Dendritic cell treated with granulocyte-macrophage colony-stimulating factor and Interleukin-4, amounts not matched to agents 40 ng/mL and 50 ng/mL, for 4 days (primary cell): ENCODE measurements around the gene AFMID.

Experiments used
- H3K27ac Mint-ChIP-seq: one replicate; pipeline ENCODE4 v1.8.0; 2022; ENCODE audit warnings: mild to moderate bottlenecking, mixed read lengths
- H3K27me3 Mint-ChIP-seq: one replicate; pipeline ENCODE4 v1.8.0; 2022; ENCODE audit warnings: mild to moderate bottlenecking, mixed read lengths
- H3K36me3 Mint-ChIP-seq: one replicate; pipeline ENCODE4 v1.8.0; 2022; ENCODE audit warnings: low read depth, mixed read lengths
- H3K4me1 Mint-ChIP-seq: one replicate; pipeline ENCODE4 v1.8.0; 2022; ENCODE audit warnings: low read depth, mixed read lengths
- H3K4me3 Mint-ChIP-seq: one replicate; pipeline ENCODE4 v1.8.0; 2022; ENCODE audit warnings: mild to moderate bottlenecking, moderate library complexity, mixed read lengths
- H3K9me3 Mint-ChIP-seq: one replicate; pipeline ENCODE4 v1.8.0; 2022; ENCODE audit warnings: mixed read lengths
- intact Hi-C: fragments of 100-400 bp; cut with micrococcal nuclease; formaldehyde crosslinking; loops from one replicate; pipeline ENCODE4 v1.15.0; 2022

AFMID gene

GRCh38 chr17:78239489-78239931, 52.3 kb downstream of the AFMID start:
- Mint-ChIP-seq H3K9me3 (no peaks in the 10 kb centered on the region), H3K4me1 (peaks cover 13% of the 10 kb centered on the region), H3K4me3 (no peak overlapping the region), H3K36me3 (no peaks in the 10 kb centered on the region), H3K27me3 (peaks cover 16% of the 10 kb centered on the region), H3K27ac (no peak overlapping the region)
- intact Hi-C loops = no loop called here

DNA sequence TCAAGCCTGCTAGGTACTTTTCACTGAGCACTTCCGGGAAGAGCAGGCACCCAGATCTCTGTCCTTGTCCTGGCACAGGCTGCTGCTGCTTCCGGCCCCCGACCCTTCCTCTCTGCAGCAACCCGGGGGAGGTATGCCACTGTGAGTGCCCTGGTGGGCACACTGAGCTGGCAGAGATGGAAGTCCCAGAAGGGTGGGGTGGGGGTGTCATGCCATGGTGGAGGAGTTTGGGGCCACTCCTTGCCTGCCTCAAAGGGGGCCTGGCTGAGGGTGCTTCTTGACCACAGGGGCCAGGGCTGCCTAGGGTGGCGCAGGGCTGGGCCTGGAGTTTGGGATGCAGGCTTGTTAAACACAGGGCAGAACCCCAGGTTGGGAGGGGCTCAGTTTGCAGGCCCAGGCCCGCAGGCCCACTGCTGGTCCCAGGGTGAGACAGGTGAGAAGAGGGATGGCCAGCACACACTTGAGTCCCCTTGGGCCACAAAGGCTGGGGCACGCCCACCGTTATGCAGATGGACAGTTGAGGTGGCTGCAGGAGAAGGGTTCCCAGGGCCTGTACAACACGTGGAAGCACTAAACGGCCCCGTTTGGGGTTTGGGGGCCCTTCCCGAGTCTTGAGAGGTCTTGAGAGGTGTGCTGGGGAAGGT, 53.0 kb downstream of the AFMID start:
- peaks cover 13% of the 10 kb centered on the region for H3K4me1 Mint-ChIP-seq
- H3K27ac Mint-ChIP-seq = no peak overlapping the region
- H3K9me3 Mint-ChIP-seq = no peaks in the 10 kb centered on the region
- no peaks in the 10 kb centered on the region for H3K36me3 Mint-ChIP-seq
- no peak overlapping the region for H3K4me3 Mint-ChIP-seq
- H3K27me3 Mint-ChIP-seq = peaks cover 14% of the 10 kb centered on the region
- intact Hi-C loops = no loop called here

DNA sequence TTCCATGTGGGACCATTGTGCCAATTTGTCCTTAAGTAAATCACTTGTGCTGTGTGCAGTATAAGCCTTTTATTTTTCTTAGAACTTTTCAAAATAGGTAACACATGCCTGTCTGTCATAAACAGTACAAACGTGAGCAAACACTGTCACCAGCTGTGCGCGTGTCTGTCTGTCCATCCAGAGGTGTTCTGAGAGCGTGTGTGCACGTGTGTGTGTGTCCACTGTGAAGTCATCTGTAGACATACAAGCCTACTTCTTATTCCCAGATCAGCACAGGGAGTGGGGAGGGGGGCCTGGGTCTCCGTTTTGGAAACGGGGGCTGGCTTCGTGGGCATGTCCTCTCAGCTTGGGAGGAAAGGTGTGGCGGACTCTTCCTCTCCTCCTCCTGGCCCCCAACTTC, 53.7 kb downstream of the AFMID start:
- intact Hi-C loops = no loop called here
- H3K9me3 Mint-ChIP-seq = no peaks in the 10 kb centered on the region
- H3K27me3 Mint-ChIP-seq = peaks cover 14% of the 10 kb centered on the region
- H3K4me3 Mint-ChIP-seq = no peak overlapping the region
- H3K36me3 Mint-ChIP-seq = no peaks in the 10 kb centered on the region
- peaks cover 13% of the 10 kb centered on the region for H3K4me1 Mint-ChIP-seq
- no peak overlapping the region for H3K27ac Mint-ChIP-seq

DNA sequence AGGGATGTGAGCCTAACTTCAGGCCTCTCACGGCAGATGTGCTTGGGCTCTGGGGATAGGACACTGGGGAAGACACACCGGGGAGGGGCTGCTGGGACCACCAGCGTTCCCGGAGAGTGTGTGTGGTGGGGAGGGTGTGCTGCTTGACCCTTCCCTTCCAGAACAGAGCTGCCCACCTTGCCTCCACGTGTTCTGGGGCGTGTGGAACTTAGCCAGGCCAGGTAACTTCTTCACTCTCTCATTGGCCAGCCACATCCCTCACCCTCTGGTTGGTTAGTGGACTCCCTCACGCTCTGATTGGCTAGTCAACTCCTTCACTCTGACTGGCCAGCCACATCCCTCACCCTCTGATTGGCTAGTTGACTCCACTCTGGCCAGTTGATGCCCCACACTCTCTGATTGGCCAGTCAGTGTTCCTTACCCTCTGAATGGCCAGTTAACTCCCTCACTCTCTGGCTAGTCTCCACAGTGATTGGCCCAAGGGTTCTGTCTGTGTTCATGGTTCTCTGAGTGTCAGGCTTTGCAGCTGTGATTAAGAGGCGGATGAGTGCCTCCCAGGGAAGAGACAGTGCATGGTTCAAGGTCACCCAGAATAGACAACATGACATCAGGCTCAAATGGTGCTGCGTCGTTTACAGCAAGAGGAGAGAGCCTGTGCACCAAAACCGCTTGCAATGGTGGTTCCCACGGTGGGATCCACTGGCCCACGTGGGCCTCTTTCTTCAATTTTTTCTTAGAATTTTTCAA, 54.3 kb downstream of the AFMID start:
- no peak overlapping the region for H3K27ac Mint-ChIP-seq
- intact Hi-C loops = no loop called here
- H3K36me3 Mint-ChIP-seq = no peaks in the 10 kb centered on the region
- H3K4me1 Mint-ChIP-seq = peaks cover 13% of the 10 kb centered on the region
- H3K27me3 Mint-ChIP-seq = peaks cover 14% of the 10 kb centered on the region
- no peaks in the 10 kb centered on the region for H3K9me3 Mint-ChIP-seq
- H3K4me3 Mint-ChIP-seq = no peak overlapping the region

- Mint-ChIP-seq H3K27me3 (peaks cover 14% of the 10 kb centered on the region), H3K4me1 (peaks cover 13% of the 10 kb centered on the region), H3K27ac (no peak overlapping the region), H3K36me3 (no peaks in the 10 kb centered on the region), H3K9me3 (no peaks in the 10 kb centered on the region), H3K4me3 (no peak overlapping the region)
- intact Hi-C loops = no loop called here
Observed at GRCh38 chr17:78242024-78242742, 55.0 kb downstream of the AFMID start.

DNA sequence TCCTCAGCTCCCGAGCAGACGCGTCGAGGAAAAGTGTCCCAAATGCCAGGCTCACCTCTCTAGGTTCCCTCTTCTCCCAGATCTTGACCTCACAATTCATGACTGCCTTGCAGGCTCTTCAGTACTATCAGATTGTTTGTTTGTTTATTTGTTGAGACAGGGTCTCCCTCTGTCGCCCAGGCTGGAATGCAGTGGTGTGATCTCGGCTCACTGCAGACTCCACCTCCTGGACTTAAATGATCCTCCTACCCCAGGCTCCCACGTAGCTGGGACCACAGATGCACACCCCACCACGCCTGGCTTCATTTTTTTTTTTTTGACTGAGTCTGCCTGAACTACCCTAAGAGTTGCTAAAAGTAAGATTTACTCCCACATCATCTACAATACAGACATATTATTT, 60.1 kb downstream of the AFMID start:
- no peaks in the 10 kb centered on the region for H3K9me3 Mint-ChIP-seq
- no peak overlapping the region for H3K4me3 Mint-ChIP-seq
- H3K27me3 Mint-ChIP-seq = peaks cover 18% of the 10 kb centered on the region
- peak overlapping the region; percentile 5 for H3K27ac Mint-ChIP-seq
- intact Hi-C loops = no loop called here
- H3K4me1 Mint-ChIP-seq = peaks cover 23% of the 10 kb centered on the region
- no peaks in the 10 kb centered on the region for H3K36me3 Mint-ChIP-seq

GRCh38 chr17:78248051-78248914, 61.1 kb downstream of the AFMID start:
- no peak overlapping the region for H3K27ac Mint-ChIP-seq
- H3K9me3 Mint-ChIP-seq = no peaks in the 10 kb centered on the region
- no peak overlapping the region for H3K4me3 Mint-ChIP-seq
- H3K36me3 Mint-ChIP-seq = no peaks in the 10 kb centered on the region
- peaks cover 30% of the 10 kb centered on the region for H3K4me1 Mint-ChIP-seq
- intact Hi-C loops = no loop called here
- peaks cover 26% of the 10 kb centered on the region for H3K27me3 Mint-ChIP-seq

DNA sequence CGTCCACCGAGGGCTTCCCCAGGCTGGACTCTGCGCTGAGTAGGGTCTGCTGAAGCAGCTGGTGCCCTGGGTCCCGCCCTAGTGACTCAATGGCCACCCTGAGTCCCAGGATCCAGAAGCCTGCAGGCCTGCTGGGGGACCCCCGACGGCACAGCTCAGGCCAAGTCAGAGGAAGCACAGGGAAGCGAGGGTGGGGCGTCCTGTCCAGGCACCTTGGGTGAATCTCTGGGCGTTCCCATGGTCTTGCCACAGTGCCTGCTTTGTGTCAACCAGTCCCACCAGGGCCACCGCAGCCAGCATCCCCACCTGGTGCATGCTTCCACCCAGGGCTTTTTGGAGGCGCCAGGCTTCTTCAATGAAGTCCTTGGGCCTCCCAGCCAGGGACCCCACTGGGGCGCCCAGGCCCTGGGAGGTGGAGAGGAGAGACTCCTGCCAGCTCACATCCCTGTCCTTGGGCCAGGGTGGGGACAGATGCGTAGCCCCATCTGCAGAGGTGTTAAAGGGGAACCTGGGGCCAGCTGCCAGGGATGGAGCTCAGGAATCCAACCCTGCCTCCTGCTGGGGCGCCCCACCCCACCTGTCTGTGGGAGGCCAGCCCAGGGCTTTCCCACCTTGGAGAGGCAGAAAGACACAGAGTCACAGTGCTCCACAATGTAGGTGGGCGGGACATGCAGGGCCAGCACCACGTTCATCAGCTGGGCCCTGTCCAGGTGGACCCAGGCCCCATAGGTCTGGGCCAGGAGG, 62.1 kb downstream of the AFMID start:
- Mint-ChIP-seq H3K36me3 (no peaks in the 10 kb centered on the region), H3K9me3 (no peaks in the 10 kb centered on the region), H3K4me1 (peaks cover 36% of the 10 kb centered on the region), H3K27me3 (peaks cover 23% of the 10 kb centered on the region), H3K4me3 (no peak overlapping the region), H3K27ac (peak overlapping the region; percentile 50)
- intact Hi-C loops = no loop called here

DNA sequence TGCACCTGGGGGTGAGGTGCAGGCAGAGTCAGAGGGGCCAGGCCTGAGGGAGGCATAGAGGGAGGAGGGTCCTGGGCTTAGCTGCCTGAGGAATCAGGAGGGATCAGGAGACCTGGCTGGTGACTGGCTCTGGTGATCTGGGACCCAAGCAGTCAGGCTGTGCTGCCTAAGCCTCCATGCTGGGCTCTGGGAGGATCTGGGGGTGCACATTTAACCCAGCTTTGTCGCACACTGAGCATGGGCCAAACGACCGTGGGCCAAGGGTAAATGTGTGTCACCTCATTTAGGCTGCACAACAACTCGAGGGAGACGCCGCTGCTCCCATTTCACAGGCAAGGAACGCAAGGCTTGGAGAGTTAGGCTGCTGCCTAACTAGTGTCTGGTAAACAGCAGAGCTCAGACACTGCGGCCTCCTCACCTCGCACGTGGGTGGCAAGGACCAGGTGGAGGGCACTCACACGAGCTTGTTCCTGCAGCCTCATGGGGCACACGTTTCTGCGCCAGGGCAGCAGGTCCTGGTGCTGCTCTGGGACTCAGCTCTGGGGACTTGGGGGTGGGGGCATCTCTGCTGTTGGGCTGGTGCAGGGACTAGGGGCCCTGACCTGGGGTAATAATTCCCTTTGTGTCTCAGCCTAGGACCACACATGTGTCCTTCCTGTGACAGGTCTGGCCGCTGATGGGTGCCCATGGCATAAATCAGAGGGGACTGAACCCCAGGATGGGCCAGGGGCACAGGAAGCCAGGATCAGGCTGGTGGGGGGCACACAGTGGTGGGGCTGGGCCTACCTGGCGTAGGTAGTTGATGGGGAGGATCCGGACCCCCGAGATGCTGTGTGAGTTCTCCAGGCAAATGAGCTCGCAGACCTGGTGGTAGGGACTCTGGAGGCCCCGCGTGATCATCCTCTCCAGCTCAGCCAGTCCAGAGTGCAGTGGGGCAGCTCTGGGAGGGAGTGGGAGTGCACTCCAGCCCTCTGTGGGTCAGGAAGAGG, 63.0 kb downstream of the AFMID start:
- Mint-ChIP-seq H3K27ac (peak overlapping the region; percentile 50), H3K27me3 (peaks cover 23% of the 10 kb centered on the region), H3K36me3 (no peaks in the 10 kb centered on the region), H3K4me3 (no peak overlapping the region), H3K9me3 (no peaks in the 10 kb centered on the region), H3K4me1 (peaks cover 45% of the 10 kb centered on the region)
- intact Hi-C loops = loop anchor here (2.0 to 10.0 kb wide), 4 partner anchors 137 to 233 kb away; no protein-coding TSS in a partner anchor

DNA sequence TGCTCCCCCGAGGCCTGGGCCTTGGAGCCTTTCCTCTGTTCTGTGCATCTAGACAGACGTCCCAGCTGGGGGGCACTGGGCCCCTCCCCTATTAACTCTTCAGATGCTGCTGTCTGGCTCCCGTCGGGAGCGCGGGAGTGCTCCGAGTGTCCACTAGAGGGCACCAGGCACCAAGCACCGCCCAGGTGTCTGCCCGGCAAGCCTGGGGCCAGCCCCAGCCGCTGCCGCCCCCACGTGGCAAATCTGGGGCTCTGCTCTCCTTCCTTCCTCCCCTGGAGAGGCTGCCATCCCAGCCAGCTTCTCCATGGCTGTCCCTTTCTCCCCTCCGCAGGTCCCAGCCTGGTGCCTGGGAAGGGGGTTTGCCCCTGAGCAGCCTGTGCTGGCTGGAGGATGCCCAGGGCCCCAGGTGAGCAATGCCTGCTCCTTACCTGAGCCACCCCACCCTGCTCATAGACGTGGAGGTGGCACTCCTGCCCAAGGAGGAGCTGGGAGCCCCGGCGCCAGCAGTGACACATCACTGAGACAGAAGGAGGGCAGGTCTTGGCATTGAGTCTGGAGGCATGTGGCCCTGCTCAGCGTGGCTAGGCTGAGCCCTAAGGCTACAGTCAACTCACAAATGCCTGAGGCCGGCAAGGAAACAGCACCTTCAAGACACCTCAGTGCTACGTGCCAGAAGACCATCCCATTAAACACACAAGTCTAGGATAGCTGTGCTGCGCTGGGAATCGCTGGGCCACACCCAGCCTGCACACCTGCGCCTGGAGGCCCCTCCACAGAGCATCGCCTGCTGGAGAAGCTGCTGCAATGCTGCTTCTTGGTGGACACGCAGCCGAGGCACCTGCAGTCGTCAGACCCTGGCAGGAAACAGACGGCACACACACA, 64.0 kb downstream of the AFMID start:
- H3K4me3 Mint-ChIP-seq = no peak overlapping the region

DNA sequence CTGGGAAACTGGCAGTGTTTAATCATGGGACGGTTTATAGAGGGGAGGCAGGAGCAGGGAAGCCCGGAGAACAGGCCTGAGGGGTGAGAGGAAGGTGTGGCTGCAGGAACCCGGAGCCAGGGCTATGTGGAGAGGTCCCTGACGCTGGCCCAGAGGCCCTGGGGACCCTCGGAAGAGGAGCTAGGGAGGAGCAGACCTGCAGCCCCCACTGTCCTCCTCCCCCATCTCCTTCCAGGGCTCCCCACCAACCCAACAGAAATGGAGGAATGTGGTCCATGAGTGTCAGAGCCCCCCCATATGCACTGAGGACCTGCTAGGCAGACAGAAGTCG, 64.6 kb downstream of the AFMID start:
- Mint-ChIP-seq H3K36me3 (no peaks in the 10 kb centered on the region), H3K27ac (no peak overlapping the region), H3K4me3 (no peak overlapping the region), H3K9me3 (no peaks in the 10 kb centered on the region), H3K4me1 (peaks cover 61% of the 10 kb centered on the region), H3K27me3 (peaks cover 23% of the 10 kb centered on the region)
- intact Hi-C loops = loop anchor here (2.0 to 10.0 kb wide), 4 partner anchors 139 to 234 kb away; no protein-coding TSS in a partner anchor

More for the DNA sequence above, 64.0 kb downstream of the AFMID start:
- peaks cover 23% of the 10 kb centered on the region for H3K27me3 Mint-ChIP-seq
- no peaks in the 10 kb centered on the region for H3K9me3 Mint-ChIP-seq
- intact Hi-C loops = loop anchor here (2.0 to 10.0 kb wide), 4 partner anchors 138 to 234 kb away; no protein-coding TSS in a partner anchor
- no peaks in the 10 kb centered on the region for H3K36me3 Mint-ChIP-seq
- H3K27ac Mint-ChIP-seq = peak overlapping the region; percentile 47
- peaks cover 55% of the 10 kb centered on the region for H3K4me1 Mint-ChIP-seq
